NCI-H748 treated with DMSO at 0.1 percent for 48 hours (cell line): ENCODE measurements around the gene RASAL3.

Experiments
- DNase-seq: peaks from one replicate; lab custom pipeline; 2025; lab: John Stamatoyannopoulos, UW

Gene RASAL3

DNA sequence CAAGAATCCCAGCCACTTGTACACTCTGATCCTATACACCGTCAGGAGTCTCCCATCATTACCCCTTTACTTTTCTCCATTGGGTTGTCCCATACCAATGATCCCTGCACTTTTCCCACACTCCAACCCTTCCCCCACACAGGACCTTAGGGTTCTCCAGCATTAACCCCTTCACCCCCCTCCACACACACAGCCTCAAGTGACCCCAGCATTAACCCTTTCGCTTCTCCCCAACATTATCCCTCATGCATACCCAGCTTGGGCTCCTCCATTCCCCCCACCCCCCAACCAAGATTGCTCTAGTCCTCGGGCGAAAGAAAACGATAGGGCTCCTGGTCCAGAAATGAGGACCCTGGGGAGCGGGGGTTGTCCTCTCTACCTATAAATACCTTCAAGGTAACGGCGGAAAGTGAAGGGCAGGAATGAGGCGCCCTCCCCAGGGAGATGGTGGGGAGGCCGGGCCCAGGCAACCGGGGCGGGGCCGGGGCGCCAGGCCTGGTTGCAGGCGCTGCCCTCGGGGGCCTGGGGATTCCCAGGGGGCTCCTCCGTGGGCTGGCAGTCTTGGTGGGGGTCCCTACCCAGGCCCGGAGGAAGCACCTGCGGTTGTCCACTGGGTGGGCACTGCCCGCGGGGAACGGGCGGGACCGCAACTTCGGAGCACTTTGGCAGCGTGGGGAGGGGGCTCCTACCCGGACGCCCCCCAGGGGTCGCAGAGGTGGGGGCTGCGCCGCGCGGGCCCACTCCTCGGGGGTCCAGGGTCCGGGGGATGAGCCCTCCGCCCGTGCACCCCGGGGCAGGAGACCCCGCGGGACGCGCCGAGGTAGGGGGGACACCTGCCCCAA is 15.3 kb downstream of the RASAL3 start:
- no peak for DNase-seq

DNA sequence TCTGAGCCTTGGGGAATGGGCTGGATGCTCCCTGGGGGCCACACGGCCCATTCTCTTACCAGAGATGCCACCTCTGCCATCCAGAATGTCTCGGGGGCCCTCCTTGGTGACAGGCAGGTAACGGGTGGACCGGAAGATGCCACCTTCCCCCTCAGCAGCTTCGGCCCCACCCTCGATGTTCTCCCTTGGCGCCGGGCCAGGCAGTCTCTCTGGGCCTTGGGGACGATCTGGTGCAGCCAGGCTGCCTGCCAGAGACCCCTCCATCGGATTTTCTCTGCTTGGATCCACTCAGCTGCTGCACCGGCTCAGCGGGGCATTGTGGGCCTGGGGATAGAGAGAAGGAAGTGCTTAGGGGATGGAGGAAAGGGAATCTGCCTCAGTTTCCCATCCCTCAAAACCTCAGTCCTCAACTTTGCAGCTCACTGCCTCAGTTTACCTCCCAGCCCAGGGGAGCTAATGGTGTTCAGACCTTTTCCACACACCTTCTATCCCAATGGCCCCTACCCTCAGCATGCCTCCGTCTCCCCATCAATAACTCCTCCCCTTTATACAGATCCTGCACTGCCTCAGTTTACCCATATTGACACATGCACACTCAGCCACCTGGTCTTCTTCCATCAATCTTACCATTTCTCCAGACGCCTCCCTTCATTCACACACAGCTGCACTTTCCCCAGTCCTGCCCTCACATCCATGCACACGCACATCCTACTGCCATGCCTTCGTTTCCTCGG is 16.1 kb downstream of the RASAL3 start:
- DNase-seq, result no peak

DNA sequence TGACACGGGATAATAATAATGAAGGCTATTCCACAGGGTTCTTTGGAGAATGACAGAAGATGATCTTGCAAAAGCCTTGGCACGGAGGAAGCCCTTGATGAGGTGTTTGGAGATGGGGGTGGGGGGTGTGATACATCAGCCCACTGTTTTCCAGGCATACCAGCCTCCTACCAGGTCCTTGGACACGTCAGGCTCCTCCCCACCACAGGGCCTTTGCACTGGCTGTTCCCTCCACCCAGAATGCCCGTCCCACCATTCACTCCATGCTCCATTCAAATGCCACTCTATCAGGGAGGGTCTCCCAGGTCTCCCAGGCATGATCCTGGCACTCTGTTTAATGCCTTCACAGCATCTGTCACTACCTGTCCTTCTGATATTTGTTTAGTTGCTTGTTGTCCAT is 17.3 kb downstream of the RASAL3 start:
- no peak for DNase-seq

DNA sequence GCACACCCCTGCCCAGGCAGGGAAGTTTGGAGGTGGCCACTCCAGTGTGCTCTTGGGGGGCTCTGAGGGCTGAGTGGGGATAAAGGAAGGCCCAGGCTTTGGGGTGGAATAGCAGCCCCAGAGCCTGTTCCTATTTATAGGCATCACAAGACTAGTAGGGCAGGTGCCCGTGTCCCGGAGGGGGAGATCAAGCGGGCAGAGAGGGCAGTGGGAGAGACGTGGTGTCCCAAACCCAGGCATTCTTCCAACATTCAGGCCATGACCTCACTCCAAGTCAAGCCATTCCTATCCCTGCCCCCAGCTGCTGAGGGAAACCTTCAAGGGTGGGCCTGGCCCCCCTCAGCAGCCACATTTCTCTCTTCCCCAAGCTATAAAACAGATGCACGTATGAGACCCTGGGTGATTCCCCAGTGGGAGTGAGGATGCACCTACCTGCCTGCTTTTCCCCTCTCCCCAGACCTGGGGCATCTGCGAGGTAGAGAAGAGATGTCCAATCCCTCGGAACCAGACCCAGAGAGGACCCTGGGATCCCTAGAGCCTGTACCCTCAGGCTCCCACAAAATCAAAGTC is 18.5 kb downstream of the RASAL3 start:
- no peak for DNase-seq

DNA sequence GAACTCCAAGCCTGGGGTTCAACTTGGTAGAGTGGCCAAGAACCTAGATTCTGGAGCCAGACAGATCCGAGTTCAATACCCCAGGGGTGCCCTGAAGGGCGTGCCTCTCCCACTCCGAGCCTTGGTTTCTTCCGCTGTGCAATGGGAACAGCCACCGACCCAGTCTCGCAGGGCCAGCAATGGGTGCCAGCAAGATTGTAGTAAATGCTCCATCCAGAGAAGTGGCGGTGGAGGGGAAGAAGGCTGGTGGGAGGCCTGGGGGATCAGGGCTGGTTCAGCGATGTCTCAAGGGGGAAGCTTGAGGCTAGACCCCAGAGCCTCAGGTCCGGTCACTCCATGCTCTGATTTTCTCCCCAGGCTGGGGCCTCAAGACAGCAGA is 19.1 kb downstream of the RASAL3 start:
- DNase-seq, result no peak

DNA sequence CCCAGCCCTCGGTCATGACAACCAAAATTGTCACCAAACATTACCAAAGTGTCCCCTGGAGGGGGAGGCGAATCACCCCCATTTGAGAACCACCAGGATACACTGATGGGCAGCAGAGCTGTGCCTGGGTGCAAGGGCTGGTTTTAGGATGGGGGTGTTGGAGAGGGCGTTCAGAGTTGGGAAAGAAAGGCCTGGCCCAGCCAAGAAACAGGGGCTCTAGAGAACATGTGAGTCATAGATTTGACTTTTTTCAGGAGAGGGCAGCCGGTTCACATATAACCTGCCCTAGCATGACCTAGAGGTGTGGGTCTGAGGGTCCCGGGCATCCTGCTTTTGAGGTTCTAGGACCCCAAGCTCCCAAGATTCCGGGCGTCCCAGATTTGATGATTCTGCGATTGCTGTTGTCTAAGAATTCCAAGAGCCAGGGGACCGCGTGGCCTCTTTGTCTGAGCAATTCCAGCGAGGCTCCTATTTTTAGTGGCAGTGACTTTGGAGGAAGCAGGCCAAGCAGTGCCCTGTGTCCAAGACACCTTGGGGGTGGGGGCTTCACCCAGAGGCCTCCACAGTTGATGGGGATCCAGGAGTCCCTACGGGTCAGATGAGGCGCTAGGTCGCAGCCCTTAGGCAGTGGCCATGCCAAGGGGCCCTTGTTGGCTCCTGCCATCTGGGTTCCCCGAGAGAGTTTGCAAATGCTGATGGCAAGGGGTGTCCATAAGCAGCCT is 19.7 kb downstream of the RASAL3 start:
- no peak for DNase-seq

DNA sequence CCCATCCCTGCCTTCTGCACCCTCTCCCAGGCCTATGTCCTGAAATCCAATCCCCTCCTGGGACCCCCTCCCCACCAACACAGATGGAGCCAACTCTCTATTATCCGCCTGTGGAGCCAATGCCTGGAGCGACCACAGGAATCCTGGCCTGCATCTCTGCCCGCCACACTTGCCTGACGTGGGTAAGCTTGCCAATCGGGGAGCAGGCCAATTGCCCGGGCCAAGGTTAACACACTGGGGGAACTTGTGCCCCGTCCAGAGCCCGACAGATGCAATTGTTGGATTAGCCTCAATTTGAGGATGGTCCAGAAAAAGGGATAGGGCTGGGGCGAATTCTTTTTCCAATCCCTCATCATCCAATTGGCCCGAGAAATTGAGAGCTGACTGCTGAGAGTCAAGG is 20.5 kb downstream of the RASAL3 start:
- no peak for DNase-seq

DNA sequence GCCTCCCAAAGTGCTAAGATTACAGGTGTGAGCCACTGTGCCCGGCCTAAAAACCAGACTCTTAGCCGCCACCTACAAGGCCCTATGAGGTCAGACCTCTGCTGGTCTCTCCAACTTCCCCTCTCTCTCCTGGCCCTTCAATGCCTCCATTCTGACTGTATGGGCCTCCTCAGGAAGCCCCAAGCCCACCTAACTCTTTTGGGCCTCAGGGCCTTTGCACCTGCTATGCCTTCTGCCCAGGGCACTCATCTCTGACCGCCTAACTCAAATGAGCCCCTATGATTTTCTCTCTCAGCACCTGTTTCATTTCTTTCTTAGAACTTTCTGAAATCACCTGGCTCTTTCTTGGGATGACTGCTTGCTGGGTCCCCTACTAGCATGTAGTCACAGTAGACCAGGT is 21.0 kb downstream of the RASAL3 start:
- DNase-seq, result no peak

DNA sequence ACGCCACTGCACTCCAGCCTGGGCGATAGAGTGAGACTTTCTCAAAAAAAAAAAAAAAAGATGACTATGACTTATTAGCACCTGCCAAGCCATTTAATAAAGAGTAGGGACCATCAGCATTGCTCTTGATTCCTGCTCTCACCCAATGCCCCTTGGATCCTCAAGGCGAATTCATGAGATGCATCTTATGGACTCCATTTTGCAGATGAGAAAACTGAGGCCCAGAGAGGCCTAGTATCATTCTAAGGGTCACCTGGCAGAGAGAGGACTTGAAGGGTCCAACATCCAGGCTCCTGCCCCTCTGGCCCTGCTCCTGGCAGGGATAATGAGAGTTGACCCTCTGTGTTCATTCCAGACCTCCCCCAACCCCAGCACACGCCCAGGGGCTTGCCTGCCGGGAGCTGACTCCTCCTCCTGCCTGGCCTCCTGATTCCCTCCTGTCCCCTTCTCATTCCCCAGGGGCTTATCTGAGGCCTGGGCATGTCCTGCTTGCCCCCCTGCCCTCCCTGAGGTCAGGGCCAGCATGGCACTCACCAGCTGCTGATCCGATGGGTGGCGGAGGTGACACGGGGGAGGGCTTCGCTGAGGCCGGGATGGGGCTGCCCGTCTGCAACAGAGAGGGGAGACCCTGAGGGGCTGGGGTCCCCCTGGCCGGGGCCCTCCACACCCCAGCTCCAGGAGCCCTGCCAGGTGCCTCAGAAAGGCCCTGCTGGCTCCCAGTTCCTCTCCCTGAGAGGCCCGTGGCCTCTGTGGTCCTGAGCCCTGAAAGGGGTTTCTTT is 22.0 kb downstream of the RASAL3 start:
- no peak for DNase-seq

DNA sequence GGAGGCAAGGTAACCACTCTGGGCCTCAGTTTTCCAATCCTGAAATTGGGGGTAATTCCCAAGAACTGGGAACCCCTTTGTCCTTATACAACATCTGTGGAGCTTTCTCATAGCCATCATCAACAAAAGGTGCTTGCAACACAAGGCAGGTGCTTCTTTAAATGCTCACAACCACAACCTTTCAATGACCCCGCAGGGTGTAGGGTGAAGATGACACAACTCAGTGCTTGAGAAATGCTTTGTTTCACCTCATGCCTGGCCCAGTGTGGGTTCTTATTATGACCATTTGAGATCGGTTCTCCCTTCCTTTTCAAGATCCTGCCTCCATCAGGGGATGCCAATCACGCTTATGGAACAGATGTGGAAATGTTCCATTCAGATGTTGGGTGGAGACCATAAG is 23.0 kb downstream of the RASAL3 start:
- no peak for DNase-seq

DNA sequence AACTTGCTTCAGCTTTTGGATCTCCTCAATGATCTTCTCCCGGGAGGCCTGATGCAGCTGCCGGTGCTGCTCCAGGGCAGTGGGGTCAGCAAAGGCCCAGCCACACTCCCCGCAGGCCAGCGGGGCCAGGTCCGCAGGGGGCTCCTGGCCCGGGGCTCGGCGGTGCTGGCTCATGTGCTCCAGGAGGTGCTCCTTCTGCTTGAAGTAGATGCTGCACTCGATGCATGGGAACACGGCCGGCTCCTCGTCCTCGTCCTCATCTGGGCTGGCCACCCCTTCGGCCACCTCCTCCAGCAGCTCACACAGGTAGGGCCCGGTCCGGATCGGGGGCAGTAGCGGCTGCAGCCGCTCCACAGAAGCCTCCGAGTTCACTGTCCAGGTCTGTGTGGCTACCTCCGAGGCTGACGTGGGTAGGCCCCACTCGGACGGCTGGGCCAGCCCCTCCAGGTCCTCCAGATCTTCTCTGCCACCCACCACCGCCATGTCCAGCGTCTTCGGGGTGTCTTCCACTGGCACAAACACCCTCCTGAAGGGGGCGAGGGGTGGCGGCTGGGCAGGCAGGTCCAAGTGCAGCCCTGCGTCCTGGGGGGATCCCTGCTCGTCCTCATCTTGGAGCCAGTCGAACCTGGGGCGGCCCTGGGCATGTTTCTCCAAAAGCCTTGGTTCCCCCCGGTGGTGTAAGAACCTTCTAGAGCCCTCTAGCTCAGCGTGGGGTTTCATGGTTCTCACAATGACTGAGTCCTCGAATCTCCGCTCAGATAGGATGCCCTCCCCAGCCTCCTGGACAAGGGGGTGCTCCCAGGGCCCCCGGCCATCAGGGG is 24.3 kb downstream of the RASAL3 start:
- DNase-seq, result no peak

DNA sequence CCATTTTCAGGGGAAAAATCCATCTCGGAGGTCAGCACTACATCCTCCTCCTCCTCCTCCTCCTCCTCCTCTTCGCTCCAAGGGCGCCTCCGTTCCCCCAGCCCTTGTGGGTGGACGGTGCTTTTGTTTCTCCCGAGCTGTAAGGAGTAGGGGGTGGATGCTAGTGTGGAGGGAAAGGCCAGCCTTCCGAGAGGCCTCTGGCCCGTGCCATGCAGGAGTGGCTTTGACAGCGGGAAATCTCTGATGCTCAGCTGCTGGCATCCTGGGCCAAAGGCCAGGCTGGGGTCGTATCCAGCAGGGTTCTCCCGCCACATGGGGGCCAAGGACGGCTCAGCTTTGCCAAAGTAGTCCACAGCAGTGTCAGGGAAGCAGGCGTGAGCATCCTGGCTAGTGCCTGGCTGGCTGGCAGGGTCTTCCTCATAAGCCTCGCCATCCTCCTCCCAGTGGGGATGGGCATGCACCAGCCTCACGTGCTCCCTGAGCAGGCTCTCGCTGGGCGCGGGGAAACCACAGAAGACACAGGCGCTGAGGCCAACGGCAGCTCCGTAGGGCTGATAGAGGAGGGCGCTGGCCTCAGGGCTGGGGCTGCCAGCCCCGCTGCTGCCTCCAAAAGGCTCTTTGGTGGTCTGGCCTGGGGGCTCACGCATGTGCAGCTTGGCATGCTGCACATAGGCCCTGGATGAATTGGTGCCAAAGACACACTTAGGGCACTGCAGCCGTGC is 25.1 kb downstream of the RASAL3 start:
- no peak for DNase-seq

DNA sequence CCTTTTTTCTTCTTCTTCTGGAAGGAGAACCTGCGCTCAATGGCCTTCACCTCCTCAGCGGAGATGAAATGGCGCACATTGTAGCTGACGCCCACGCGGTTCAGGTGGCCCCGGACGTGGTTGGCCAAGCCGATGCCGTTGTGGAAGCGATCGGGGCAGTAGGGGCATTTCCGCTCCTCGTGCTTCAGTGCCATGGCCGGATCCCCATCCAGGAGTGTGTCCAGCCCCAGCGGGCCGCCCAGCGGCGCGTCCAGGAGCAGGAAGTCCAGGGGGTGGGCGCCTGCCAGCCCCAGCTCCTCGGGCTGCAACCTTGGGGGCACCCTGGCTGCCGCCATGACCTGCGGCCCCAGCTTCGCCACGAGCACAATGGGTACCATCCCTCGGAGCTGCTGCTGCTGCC is 25.8 kb downstream of the RASAL3 start:
- no peak for DNase-seq

DNA sequence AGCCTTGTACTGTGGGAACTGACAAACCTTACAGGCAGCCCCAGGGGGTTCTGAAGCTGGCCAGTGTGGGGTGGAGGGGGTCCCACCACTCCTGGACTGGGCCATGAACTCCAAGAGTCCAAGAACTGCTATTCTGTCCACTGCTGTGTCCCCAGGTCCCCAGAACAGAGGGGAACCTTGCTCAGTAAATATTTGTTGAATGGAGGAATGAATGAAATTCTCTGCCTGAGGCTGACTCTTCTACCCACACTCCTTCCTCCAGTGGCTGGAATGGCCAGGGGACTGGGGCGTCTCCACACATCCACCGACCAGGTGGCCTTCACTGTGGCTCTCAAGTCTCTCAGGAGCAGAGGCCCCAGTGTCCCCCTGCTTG is 26.2 kb downstream of the RASAL3 start:
- DNase-seq, result no peak

DNA sequence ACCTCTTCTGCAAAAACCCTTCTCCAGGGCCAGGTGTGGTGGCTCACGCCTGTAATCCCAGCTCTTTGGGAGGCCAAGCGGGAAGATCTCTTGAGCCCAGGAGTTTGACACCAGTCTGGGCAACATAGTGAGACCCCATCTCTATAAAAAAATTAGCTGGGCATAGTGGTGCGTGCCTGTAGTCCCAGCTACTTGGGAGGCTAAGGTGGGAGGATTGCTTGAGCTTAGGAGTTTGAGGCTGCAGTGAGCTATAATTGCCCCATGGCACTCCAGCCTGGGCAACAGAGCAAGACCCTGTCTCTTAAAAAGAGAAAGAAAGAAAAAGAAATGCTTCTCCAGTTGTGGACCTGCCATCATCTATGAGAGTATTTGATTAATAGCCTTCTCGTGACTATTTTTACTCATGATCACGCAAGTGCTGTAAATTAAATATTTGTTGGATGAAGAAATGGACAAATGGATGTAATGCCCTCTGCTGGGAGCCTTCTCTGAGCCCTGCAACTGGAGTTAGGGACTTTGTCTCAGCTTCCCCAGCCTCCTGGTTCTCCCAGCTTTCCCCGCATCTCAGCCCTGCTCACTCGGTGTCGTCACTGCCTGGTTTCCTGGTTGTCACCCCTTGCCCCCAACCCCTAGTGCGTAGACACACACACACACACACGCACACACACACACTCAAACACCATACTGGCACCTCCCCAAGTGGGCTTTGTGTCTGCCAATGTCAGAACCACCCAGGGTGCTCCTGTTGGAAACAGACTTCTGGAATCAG is 26.8 kb downstream of the RASAL3 start:
- no peak for DNase-seq

DNA sequence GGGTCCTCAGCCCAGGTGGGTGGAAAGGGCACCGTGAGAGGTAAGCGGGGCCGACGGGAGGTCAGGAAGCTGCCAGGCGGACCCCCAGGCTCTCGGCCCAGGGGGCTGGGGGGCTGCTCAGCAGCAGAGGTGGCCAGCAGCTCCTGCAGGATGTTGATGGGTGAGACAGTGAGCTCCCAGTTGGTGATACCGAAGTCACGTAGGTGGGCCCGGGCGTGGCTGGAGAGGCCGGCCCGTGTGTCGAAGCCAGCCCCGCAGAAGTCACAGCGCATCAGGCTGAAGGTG is 27.6 kb downstream of the RASAL3 start:
- no peak for DNase-seq

DNA sequence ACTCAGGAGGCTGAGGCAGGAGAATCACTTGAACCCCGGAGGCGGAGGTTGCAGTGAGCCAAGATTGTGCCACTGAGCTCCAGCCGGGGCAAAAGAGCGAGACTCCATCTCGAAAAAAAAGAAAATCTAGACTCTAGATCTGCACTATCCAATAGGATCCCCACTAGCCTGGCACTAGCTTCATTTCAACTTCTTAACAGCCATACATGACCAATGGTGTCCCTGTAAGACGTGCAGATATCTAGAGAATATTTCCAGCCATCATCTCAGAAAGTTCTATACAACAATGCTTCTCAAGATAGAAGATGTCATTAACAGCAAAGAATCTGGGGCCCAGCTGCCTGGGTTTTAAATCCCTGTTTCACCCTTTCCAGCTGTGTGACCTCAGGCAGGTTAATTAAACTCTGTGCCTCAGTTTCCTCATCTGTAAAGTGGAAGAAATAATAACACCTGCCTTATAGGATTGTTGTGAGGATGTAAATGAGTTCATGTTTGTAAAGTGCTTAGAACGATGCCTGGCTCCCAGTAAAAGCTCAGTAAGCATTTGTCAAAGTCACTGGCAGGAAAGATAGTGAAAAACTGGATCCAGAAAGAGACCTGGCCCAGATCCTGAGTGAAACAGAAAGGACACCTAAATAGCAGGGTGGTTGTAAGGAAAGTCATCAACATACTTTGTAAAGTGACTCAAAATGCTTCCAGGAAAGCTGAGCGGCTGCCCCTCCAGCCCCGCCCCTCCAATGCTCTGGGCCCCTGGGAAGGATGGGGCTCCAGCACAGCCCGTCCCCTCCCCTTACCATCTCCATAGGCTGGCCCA is 28.1 kb downstream of the RASAL3 start:
- DNase-seq, result no peak

DNA sequence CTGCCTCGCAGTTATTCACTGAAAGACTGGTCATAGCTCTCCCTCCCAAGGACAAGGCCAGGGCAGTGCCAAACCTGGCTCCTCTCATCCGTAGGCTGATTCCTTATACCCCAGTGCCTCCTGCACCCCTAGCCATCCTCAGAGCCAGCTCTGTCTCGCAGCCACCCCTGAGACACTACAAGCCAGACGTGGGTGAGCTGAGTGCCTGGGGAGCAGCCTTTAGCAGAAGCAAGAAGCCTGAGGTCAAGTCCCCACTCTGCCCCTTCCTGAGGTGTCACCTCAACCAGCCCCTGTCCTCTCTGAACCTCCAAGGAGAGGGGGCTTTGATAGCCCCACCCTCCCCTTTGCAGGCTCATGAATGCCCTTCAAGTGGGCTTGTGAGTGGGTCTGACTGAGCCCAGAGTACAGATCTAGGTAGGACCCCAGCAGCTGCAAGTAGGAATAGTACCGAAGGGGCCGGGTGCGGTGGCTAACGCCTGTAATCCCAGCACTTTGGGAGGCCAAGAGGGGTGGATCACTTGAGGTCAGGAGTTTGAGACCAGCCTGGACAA is 30.8 kb downstream of the RASAL3 start:
- DNase-seq, result no peak
